K562 (cell line): ENCODE measurements around the gene CEBPZ. TPM values are rescaled to one million over a fixed set of nuclear protein-coding genes. Genes with fewer than 3 reads are reported as not detected.

Experiments
- ATF7 ChIP-seq: fragments of 450-650 bp; IDR thresholded peaks from 2 replicates; pipeline ENCODE4 v1.7.1; 2014; ENCODE audit warnings: mild to moderate bottlenecking, moderate library complexity
- CAMTA2 ChIP-seq: fragments of 250-450 bp; sonication (Bioruptor Pico); conservative IDR thresholded peaks from 2 replicates; pipeline ENCODE4 v1.5.1; 2022
- DIDO1 ChIP-seq: fragments of 450-650 bp; IDR thresholded peaks from 2 replicates; pipeline ENCODE4 v1.6.1; 2016; ENCODE audit warnings: low read depth, missing biosample characterization, missing genetic modification characterization
- ELF1 ChIP-seq: fragments of 200-800 bp; sonication (Bioruptor generic); IDR thresholded peaks from 2 replicates; pipeline ENCODE4 v1.6.1; 2016; ENCODE audit warnings: missing genetic modification characterization, missing compliant biosample characterization
- NCOR1 ChIP-seq: fragments of 450-650 bp; IDR thresholded peaks from 2 replicates; pipeline ENCODE4 v1.6.1; 2016; ENCODE audit warnings: mild to moderate bottlenecking, moderate library complexity
- POLR2A ChIP-seq: fragments of 450-650 bp; conservative IDR thresholded peaks from 2 replicates; pipeline ENCODE4 v1.6.1; 2016
- PRDM10 ChIP-seq: fragments of 450-650 bp; IDR thresholded peaks from 2 replicates; pipeline ENCODE4 v1.6.1; 2018; ENCODE audit not compliant: partially characterized antibody
- PURB ChIP-seq: sonication (generic); formaldehyde crosslinking; IDR thresholded peaks from 2 replicates; pipeline ENCODE4 v1.9.0; 2021; ENCODE audit warnings: low read depth, mild to moderate bottlenecking, missing genetic modification reagents
- RAD21 ChIP-seq, 2 experiments: fragments of 250-450 bp in 1 of 2; fragments of 450-650 bp in 1 of 2; sonication (Bioruptor Pico) in 1 of 2; formaldehyde crosslinking in 1 of 2; IDR thresholded peaks in 1 of 2; conservative IDR thresholded peaks in 1 of 2; 2 replicates each; pipeline versions ENCODE4 v1.4.0 to v1.8.0; 2020 to 2022; ENCODE audit warnings: mild to moderate bottlenecking in 2 of 2, moderate library complexity in 1 of 2
- SMAD4 ChIP-seq: fragments of 250-450 bp; sonication (Bioruptor Pico); conservative IDR thresholded peaks from 2 replicates; pipeline ENCODE4 v1.8.0; 2021; ENCODE audit warnings: inconsistent platforms, mild to moderate bottlenecking, moderate library complexity
- SUPT5H ChIP-seq: fragments of 450-650 bp; IDR thresholded peaks from 2 replicates; pipeline ENCODE4 v1.6.1; 2016
- VEZF1 ChIP-seq: fragments of 200-800 bp; sonication (Bioruptor generic); IDR thresholded peaks from 2 replicates; pipeline ENCODE4 v1.6.1; 2017; ENCODE audit warnings: missing genetic modification characterization, missing compliant biosample characterization
- YY1 ChIP-seq, 3 experiments: IDR thresholded peaks; 2 replicates each; pipeline ENCODE4 v1.6.1; 2011; ENCODE audit warnings: low read length in 2 of 3, mild to moderate bottlenecking in 2 of 3, moderate library complexity in 2 of 3, borderline replicate concordance in 1 of 3, control low read depth in 1 of 3, low read depth in 1 of 3; ENCODE audit not compliant: insufficient read depth in 3 of 3, insufficient replicate concordance in 2 of 3, control insufficient read depth in 1 of 3, insufficient read length in 1 of 3; ENCODE audit errors: extremely low read depth in 1 of 3
- ZNF77 ChIP-seq: fragments of 250-450 bp; sonication (Bioruptor Pico); IDR thresholded peaks from 2 replicates; pipeline ENCODE4 v1.5.0; 2020
- polyA plus RNA-seq, 8 experiments: library from polyadenylated mRNA; depleted of rRNA in 4 of 8; stranded (reverse) in 5 of 8; unstranded in 3 of 8; fragments of >200 nt; fragmentation: Nextera tagmentation in 2 of 8; fragmentation: Illumina TruSeq in 1 of 8; extraction: Ambion mirVana in 2 of 8; extraction: Trizol in 1 of 8; gene quantifications; 2 replicates each; pipeline versions ENCODE4 v1.2.1 to v1.2.3, GENCODE V29; 2011 to 2014; ENCODE audit warnings: inconsistent platforms in 1 of 8, missing spikeins in 1 of 8
- total RNA-seq, 7 experiments: library from RNA; depleted of rRNA in 6 of 7; stranded (reverse); fragments of >200 nt in 6 of 7; fragmentation: Illumina TruSeq in 2 of 7; extraction: Trizol in 2 of 7; gene quantifications; 2 replicates each; pipeline versions ENCODE4 v1.2.1 to v1.2.3, GENCODE V29; 2011 to 2021; ENCODE audit warnings: low replicate concordance in 1 of 7
- TF ChIP-seq, protein P1 (sequence below): fragments of 450-650 bp; formaldehyde crosslinking; IDR thresholded peaks from 2 replicates; pipeline ENCODE4 v1.4.0; 2022; ENCODE audit warnings: mild to moderate bottlenecking, moderate library complexity
- TF ChIP-seq, protein P2 (sequence below), 2 experiments: IDR thresholded peaks in 1 of 2; conservative IDR thresholded peaks in 1 of 2; 2 replicates each; pipeline ENCODE4 v1.6.1; 2016; ENCODE audit warnings: low read depth in 2 of 2, mild to moderate bottlenecking in 1 of 2, missing compliant biosample characterization in 1 of 2, missing genetic modification characterization in 1 of 2, moderate library complexity in 1 of 2

The CEBPZ gene
- total and polyA plus RNA-seq, 9 of the 15 experiments (the other 6 are each of a cell fraction or from before 2014, with no cell fraction given), result 49.7 to 160 (median 82.8) TPM

DNA sequence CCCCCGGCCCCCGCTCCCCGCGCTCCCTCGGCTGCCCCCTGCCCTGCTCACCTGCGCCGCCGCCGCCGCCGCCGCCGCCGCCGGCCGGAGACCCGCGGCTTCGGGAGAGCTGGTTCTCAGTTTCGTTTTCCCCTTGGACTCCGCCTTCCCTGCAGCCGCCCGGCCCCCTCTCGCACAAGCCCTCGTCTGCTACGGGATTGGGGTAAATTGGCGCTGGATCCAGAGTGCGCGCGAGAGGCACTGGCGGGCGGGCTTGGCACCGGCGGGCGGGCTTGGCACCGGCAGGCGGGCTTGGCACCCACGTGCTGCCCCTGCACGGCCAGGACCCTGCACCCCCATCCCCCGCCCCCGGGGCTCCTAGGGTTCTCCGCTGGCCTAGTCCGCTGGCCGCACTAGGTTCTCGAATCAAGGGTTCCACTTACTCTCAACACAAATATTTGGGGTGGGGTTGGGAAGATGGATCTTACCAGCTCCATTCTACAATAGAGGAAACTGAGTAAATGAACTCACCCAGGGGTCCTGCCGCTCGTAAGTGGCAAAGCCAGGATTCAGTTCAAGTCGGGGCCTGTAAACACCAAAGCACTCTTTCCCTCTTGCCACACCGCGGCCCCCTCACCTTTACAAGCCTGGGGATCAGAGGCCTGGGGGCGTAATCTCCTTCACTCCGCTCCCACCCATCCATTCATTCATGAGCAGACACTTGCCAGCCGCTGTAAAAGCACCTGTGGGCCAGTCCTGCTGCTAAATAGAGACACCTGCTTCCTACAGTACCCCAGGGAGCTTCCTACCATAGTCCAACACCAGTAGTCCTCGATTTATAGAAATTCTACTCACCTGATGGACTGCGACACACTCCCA lies 74.3 kb downstream of the CEBPZ start, which contains the start of gene EIF2AK2 (continued):
- peak in 1 of 3 experiments; percentile 24 for TF ChIP-seq YY1 (IDR thresholded peaks at IDR 0.05; ENCODE audit: borderline replicate concordance in 1 of 3, control insufficient read depth in 1 of 3, extremely low read depth in 1 of 3, insufficient read depth in 3 of 3, insufficient read length in 1 of 3, insufficient replicate concordance in 2 of 3, low read depth in 1 of 3, low read length in 2 of 3)
- 0 out of 2 replicates have a peak, but pooled peaks have one; percentile 49 for TF ChIP-seq POLR2A
- TF ChIP-seq ZNF77 (CRISPR knock-in tag), result no peak
- no peak for TF ChIP-seq RAD21 (CRISPR knock-in tag; conservative IDR thresholded peaks at IDR 0.05 in 1 of 2, IDR thresholded peaks at IDR 0.05 in 1 of 2)
- TF ChIP-seq NCOR1, result no peak
- TF ChIP-seq, protein P1, sequence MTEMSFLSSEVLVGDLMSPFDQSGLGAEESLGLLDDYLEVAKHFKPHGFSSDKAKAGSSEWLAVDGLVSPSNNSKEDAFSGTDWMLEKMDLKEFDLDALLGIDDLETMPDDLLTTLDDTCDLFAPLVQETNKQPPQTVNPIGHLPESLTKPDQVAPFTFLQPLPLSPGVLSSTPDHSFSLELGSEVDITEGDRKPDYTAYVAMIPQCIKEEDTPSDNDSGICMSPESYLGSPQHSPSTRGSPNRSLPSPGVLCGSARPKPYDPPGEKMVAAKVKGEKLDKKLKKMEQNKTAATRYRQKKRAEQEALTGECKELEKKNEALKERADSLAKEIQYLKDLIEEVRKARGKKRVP (CRISPR knock-in tag), result no peak
- TF ChIP-seq SMAD4, result no peak
- TF ChIP-seq ELF1 (tag), result no peak
- TF ChIP-seq VEZF1 (CRISPR knock-in tag), result peak; percentile 48
- TF ChIP-seq PRDM10, result no peak
- TF ChIP-seq PURB (CRISPR knock-in tag), result no peak
- TF ChIP-seq ATF7, result no peak
- TF ChIP-seq, protein P2, sequence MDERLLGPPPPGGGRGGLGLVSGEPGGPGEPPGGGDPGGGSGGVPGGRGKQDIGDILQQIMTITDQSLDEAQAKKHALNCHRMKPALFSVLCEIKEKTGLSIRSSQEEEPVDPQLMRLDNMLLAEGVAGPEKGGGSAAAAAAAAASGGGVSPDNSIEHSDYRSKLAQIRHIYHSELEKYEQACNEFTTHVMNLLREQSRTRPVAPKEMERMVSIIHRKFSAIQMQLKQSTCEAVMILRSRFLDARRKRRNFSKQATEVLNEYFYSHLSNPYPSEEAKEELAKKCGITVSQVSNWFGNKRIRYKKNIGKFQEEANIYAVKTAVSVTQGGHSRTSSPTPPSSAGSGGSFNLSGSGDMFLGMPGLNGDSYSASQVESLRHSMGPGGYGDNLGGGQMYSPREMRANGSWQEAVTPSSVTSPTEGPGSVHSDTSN (CRISPR knock-in tag; IDR thresholded peaks at IDR 0.05; ENCODE audit: low read depth), result no peak
- TF ChIP-seq, protein P2 (tag; conservative IDR thresholded peaks at IDR 0.05; ENCODE audit: low read depth), result no peak
- no peak for TF ChIP-seq CAMTA2 (CRISPR knock-in tag)
- TF ChIP-seq DIDO1 (tag), result no peak
- TF ChIP-seq SUPT5H, result peak; percentile 50
